Measurements from ENCODE around the gene FJX1. TPM values are rescaled to one million over a fixed set of nuclear protein-coding genes. Genes with fewer than 3 reads are reported as not detected.

The FJX1 gene
- total RNA-seq, 1 donor from 2014 or later, result 9.2 TPM

GRCh38 chr11:35606206-35606605 lies 12.1 kb upstream of the FJX1 start:
- no peak for DNase-seq

DNA sequence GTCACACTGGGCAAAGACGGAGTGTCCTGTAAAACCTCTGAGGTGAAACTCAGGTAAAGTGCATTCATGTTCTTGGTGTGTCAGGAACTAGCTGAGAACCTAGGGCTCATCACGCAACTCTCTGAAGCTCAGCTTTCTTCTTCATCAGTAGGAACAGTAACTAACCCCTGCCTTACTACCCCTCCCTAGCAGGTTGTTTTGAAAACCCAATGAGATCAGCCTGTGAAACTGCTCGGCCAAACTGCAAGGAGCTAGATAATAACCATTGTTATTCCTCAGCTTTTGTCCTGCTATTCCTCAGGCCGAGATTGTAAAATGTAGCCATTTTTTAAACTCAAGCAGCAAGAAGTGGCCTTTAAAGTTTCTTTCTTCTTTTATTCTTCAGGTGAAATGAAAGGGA lies 9.8 kb upstream of the FJX1 start:
- DNase-seq, result no peak

DNA sequence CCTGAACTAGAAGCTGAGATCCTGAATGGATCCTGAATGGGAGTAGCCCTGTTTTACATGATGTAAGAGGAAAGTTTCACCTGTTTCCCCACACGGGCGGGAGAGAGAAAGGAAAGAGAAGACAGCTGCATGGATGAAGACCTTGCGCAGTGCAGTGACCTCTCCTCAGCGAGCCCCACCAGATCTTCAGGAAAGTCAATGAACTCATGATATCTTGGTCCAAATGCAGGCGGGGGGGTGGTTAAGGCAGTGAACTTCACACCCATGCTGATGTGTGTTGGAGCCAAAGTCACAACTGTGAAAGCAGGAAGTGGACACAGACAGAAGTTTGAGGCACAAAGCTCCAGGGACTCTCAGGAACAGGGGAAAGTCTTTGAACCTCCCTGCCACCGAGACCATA lies 8.6 kb upstream of the FJX1 start:
- no peak for DNase-seq

GRCh38 chr11:35610631-35611030 lies 7.6 kb upstream of the FJX1 start:
- no peak for DNase-seq

- no peak for DNase-seq
Measured at GRCh38 chr11:35611741-35612140, 6.5 kb upstream of the FJX1 start.

GRCh38 chr11:35614939-35615569 lies 3.2 kb upstream of the FJX1 start:
- DNase-seq, result no peak

DNA sequence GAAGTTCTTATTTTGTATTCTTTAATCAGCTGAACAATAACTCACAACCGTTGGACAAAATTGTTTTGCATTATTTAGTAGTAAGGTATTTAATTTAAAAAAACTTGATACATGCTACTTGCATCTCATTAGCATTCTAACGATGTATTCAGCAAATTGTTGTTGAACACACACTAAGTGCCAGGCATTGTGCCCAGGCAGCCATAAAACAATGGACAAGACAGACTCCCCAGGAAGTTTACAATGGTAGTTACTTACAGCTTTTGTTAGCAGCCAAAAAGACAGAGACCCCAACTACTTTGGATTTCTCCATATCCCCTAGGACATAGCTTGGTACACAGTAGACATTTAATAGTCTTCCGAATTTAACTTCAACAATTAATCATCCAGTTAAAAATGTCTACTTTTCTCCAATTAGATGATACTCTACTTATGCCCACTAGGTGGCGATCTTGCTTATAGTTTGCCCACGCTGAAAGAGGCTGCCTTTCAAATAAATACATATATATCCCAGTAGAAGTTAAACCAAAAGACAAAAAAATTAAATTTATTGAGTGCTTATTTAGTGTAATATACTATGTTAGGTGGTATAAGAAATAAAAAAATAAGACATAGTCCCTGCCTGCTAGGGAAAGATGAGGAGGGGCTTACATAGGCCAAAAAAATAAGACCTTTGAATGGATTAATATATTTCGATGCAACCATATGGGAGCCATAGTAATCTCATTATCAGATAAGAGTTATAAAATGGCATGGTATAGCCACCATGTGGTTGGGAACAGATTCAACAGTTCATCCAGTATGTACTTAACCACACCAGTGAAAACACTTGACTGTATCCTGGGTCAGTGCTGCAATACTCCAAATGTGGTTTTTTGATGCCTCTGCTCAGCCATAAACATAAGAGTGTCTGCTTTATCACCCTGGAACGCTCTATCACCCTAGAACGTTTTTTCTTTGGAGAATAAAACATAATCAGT lies 2.0 kb upstream of the FJX1 start:
- peak; percentile 84 for DNase-seq

DNA sequence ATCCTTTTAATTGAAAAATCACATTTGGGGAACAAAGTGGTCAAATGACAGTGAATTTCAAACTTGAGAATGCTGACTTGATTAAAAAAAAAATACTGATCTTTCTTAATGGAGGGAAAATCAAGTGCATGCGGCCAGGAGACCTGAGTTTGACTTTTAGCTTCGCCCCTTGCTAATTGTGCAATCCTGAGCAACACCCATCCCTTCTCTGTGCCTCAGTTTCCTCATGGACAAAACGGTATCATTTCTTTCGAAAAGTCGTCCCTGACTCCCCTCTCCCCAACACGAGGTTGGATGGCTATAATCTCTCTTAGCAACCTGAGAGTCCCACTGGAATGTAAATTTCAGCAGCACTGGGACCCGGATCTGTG lies 959 bp upstream of the FJX1 start:
- no peak for DNase-seq

DNA sequence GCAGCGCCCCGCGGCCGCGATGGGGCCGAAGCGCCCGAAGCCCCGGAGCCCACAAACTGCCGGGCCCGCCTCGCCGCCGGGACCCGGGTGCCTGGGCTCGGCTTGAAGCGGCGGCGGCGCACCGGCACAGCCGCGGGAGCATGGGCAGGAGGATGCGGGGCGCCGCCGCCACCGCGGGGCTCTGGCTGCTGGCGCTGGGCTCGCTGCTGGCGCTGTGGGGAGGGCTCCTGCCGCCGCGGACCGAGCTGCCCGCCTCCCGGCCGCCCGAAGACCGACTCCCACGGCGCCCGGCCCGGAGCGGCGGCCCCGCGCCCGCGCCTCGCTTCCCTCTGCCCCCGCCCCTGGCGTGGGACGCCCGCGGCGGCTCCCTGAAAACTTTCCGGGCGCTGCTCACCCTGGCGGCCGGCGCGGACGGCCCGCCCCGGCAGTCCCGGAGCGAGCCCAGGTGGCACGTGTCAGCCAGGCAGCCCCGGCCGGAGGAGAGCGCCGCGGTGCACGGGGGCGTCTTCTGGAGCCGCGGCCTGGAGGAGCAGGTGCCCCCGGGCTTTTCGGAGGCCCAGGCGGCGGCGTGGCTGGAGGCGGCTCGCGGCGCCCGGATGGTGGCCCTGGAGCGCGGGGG lies 346 bp downstream of the FJX1 start:
- DNase-seq, result peak; percentile 48

DNA sequence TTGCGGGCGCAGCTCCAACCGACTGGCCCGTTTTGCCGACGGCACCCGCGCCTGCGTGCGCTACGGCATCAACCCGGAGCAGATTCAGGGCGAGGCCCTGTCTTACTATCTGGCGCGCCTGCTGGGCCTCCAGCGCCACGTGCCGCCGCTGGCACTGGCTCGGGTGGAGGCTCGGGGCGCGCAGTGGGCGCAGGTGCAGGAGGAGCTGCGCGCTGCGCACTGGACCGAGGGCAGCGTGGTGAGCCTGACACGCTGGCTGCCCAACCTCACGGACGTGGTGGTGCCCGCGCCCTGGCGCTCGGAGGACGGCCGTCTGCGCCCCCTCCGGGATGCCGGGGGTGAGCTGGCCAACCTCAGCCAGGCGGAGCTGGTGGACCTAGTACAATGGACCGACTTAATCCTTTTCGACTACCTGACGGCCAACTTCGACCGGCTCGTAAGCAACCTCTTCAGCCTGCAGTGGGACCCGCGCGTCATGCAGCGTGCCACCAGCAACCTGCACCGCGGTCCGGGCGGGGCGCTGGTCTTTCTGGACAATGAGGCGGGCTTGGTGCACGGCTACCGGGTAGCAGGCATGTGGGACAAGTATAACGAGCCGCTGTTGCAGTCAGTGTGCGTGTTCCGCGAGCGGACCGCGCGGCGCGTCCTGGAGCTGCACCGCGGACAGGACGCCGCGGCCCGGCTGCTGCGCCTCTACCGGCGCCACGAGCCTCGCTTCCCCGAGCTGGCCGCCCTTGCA lies 1.0 kb downstream of the FJX1 start:
- peak; percentile 68 for DNase-seq

DNA sequence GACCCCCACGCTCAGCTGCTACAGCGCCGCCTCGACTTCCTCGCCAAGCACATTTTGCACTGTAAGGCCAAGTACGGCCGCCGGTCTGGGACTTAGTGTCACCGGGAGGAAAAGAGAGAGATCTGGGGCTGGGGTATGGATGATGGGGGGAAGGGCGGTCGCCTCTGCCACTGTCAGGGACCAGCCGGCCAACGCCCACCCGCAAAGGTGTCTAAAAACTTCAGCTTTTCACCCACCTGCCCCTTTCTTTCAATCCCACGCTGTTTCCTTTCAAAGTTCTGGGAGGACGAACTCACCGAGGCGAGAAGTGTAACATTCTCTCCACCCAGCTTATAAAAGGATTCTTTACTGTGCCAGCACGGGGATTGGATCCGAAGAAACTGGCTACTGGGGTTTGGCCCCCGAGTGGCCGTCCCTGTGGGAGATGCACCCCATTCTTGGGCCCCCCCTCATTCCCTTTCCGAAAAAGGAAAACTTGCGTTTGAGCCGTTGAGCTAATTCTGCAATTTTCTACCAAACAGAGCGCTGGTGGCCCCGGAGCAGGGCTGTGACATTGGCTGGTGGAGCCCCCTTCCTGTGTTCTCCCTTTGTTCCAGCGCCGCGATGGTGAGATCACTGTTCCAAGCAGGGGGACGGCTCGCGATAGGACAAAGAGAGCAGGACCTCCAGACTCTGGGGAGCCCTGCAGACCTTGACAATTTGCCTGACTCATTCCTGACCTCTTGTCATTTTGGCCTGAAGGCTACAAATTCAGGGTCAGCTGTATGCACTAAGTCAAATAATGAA lies 1.8 kb downstream of the FJX1 start:
- peak; percentile 48 for DNase-seq

- DNase-seq, result no peak
Measured at GRCh38 chr11:35620795-35621194, 2.5 kb downstream of the FJX1 start.

DNA sequence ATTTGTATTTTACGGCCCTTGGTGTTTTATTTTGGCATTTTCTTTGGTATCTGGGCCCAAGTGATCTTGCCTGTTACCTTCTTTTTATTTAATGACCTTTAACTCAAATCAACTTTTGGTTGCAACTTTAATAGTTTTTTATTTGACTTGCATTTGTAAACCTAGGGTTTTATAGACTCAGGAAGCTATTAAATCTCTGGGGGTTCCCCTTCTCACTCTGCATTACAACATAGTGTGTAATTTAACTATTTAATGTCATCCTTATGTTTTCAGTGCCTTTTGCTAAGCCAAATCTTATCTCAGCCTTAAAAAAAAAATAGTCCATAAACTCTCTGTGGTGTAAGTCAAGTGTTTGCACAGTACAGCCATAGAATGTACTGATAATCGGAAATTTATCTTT lies 3.4 kb downstream of the FJX1 start:
- no peak for DNase-seq

- peak; percentile 46 for DNase-seq
Measured at GRCh38 chr11:35622070-35622469, 3.8 kb downstream of the FJX1 start.

GRCh38 chr11:35623621-35624168 lies 5.4 kb downstream of the FJX1 start:
- peak; percentile 68 for DNase-seq

- no peak for DNase-seq
Measured at GRCh38 chr11:35624316-35624715, 6.1 kb downstream of the FJX1 start.

DNA sequence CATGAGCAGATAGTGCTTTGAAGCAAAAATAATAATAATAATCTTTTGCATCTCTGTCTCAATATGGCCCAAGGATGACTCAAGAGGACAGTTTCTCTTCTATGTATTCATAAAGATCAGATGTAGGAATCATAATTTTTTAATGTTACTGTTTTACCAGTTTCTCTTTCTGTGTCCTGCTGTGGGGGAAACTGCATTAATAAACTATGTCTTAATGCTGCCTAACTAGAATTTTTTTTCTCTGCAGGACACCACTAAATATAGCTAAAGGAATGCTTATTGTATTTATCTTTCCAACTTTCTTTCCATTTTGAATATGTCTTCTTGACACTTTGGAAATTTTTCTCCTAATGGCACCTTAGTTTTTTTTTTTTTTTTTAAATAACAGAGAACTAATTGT lies 6.5 kb downstream of the FJX1 start:
- DNase-seq, result no peak

GRCh38 chr11:35626501-35626900 lies 8.2 kb downstream of the FJX1 start:
- DNase-seq, result no peak

DNA sequence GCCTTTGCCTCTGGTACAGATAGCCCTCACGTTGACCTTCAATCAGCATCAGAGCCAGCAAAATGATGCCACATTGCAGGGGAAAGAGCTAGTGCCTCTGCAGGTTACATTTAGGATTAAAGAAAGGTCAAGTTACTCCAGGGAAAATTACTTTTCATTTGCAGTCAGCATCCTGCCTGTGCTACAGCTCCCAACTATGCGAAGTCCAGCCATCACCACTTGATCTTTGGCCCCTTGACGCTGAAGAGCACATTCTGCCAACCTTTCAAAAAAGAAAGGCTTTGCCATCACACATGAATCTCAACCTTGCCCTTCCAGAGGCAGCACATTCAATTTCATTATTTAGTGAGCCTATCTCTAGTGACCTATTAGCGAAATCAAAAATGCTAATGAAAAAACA lies 11.3 kb downstream of the FJX1 start:
- DNase-seq, result no peak

DNA sequence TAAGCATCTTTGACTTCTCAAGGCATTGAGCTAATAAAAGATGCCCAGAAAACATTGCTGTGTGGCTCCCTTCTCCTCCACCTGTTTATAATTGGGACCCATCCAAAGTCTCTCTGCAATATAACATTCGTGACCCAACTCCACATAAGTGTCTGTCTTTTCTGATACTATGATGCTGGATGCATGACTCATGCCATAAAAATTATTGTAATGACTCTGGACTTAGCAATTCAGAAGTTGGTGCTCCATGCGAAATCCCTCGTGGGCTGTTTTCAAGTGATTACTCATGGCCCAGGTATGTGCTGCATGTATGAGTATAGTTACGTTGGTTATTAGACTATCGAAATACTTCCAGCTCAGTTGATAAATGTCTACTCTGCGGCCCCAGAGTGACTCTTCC lies 11.7 kb downstream of the FJX1 start:
- DNase-seq, result no peak

DNA sequence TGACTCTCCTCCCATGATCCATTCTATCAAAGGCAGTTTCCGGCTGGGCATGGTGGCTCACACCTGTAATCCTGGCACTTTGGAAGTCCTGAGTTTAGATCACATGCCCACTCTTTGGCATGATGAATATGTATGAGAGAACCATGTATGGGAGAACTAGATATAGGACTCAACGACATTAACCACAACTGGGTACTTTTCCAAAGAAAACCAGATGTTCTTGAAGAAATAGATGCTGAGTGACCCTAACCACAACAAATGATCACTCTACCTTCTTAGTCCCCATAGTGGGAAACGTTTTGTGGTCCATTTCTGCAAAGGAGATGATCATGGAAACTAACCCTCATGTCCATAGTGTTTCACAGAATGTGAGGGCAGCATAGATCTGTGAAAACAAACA lies 13.6 kb downstream of the FJX1 start:
- DNase-seq, result no peak

All from tongue (tissue), 2 donors.